Endothelial cell of umbilical vein (primary cell): ENCODE measurements around the gene HIVEP1. TPM values are rescaled to one million over a fixed set of nuclear protein-coding genes. Genes with fewer than 3 reads are reported as not detected.

Experiments
- BruUV-seq: library from RNA; stranded (reverse); fragments of 400-500 nt; replicated peaks from 2 replicates; lab custom pipeline; 2021; lab: Mats Ljungman, UMichigan
- CTCF ChIA-PET: fragments of 300-600, 350-600 bp; sonication (Branson Sonifier 250); formaldehyde crosslinking; loops from one replicate; lab custom pipeline; 2021; ENCODE audit warnings: antibody characterized with exemption, inconsistent platforms; lab: Charles Lee
- POLR2A ChIA-PET: fragments of 300-600, 350-600 bp; sonication (Branson Sonifier 250); formaldehyde crosslinking; loops from one replicate; lab custom pipeline; 2021; ENCODE audit warnings: antibody characterized with exemption, inconsistent platforms; lab: Charles Lee
- DNase-seq: peaks from one replicate; pipeline ENCODE4 v3.0.0-alpha.2; 2011; ENCODE audit warnings: low read depth, low spot score
- FAIRE-seq: peaks from 2 replicates; lab custom pipeline; 2011; peaks lifted over from hg19 to GRCh38; lab: Jason Lieb, UNC
- H2AFZ ChIP-seq: 2 replicates; pipeline ENCODE4 v1.6.0; 2012; ENCODE audit warnings: low read depth, low read length, control low read depth, inconsistent platforms
- H3K27ac ChIP-seq: 2 replicates; pipeline ENCODE4 v1.5.1; 2011; ENCODE audit warnings: low read depth, mild to moderate bottlenecking, control low read depth, low read length, moderate library complexity; ENCODE audit not compliant: insufficient read depth
- H3K27me3 ChIP-seq, 2 experiments: 2 replicates each; pipeline versions ENCODE4 v1.6.0 to v1.6.1; 2011; ENCODE audit warnings: low read length in 2 of 2, mixed read lengths in 1 of 2; ENCODE audit not compliant: control insufficient read depth in 2 of 2, insufficient read depth in 2 of 2
- H3K36me3 ChIP-seq, 2 experiments: 2 replicates in 1 of 2; 3 replicates in 1 of 2; pipeline ENCODE4 v1.5.1; 2011; ENCODE audit warnings: low read length in 2 of 2, mild to moderate bottlenecking in 1 of 2, moderate library complexity in 1 of 2; ENCODE audit not compliant: control insufficient read depth in 2 of 2, insufficient read depth in 2 of 2; ENCODE audit errors: extremely low read depth in 1 of 2
- H3K4me1 ChIP-seq: 3 replicates; pipeline ENCODE4 v1.5.1; 2011; ENCODE audit warnings: mild to moderate bottlenecking, low read length; ENCODE audit not compliant: control insufficient read depth, insufficient read depth; ENCODE audit errors: extremely low read depth
- H3K4me2 ChIP-seq: 2 replicates; pipeline ENCODE4 v1.6.1; 2011; ENCODE audit warnings: low read length, control low read depth, mixed read lengths; ENCODE audit not compliant: insufficient read depth
- H3K4me3 ChIP-seq, 3 experiments: fragments of 200-600 bp in 1 of 3; sonication (generic), shearing (Covaris generic) in 1 of 3; replicated peaks in 1 of 3; 2 replicates each; pipeline ENCODE4 v1.5.1; 2011 to 2016; ENCODE audit warnings: control low read depth in 3 of 3, low read length in 3 of 3, mild to moderate bottlenecking in 2 of 3, inconsistent platforms in 1 of 3, low read depth in 1 of 3, moderate library complexity in 1 of 3; ENCODE audit not compliant: insufficient read depth in 1 of 3
- H3K79me2 ChIP-seq: 2 replicates; pipeline ENCODE4 v1.6.0; 2012; ENCODE audit warnings: low read length, inconsistent platforms; ENCODE audit not compliant: control insufficient read depth, insufficient read depth
- H3K9ac ChIP-seq: replicated peaks from 2 replicates; pipeline ENCODE3; 2011; ENCODE audit warnings: low read length, control low read depth; ENCODE audit not compliant: insufficient read depth; ENCODE audit errors: extremely low read depth
- H3K9me1 ChIP-seq: replicated peaks from 3 replicates; pipeline ENCODE4 v1.6.0; 2011; ENCODE audit warnings: mild to moderate bottlenecking, low read length; ENCODE audit not compliant: control insufficient read depth, insufficient read depth; ENCODE audit errors: extremely low read depth
- H3K9me3 ChIP-seq: replicated peaks from 2 replicates; pipeline ENCODE4 v1.5.1; 2012; ENCODE audit warnings: low read length, inconsistent platforms; ENCODE audit not compliant: control insufficient read depth, insufficient read depth
- H4K20me1 ChIP-seq: replicated peaks from 2 replicates; pipeline ENCODE3; 2011; ENCODE audit warnings: mild to moderate bottlenecking, low read length; ENCODE audit not compliant: control insufficient read depth, insufficient read depth; ENCODE audit errors: extremely low read depth
- CTCF ChIP-seq, 2 donors: IDR thresholded peaks; 1 replicate in 1 of 2; 2 replicates in 1 of 2; pipeline ENCODE4 v1.5.1; 2011; ENCODE audit warnings: low read length in 2 of 2, mild to moderate bottlenecking in 2 of 2, moderate library complexity in 2 of 2, control low read depth in 1 of 2, inconsistent platforms in 1 of 2, low read depth in 1 of 2; ENCODE audit not compliant: insufficient read depth in 1 of 2; ENCODE audit errors: extremely low read depth in 1 of 2
- EZH2 ChIP-seq: IDR thresholded peaks from 2 replicates; pipeline ENCODE4 v1.6.1; 2012; ENCODE audit warnings: borderline replicate concordance, low read depth, mild to moderate bottlenecking, moderate library complexity, low read length, inconsistent platforms; ENCODE audit not compliant: severe bottlenecking
- FOS ChIP-seq: IDR thresholded peaks from 2 replicates; pipeline ENCODE4 v1.6.1; 2011; ENCODE audit warnings: mild to moderate bottlenecking, low read length, moderate library complexity, borderline replicate concordance; ENCODE audit not compliant: insufficient read depth
- GATA2 ChIP-seq: IDR thresholded peaks from 2 replicates; pipeline ENCODE4 v1.7.0; 2011; ENCODE audit warnings: low read depth, mild to moderate bottlenecking, moderate library complexity, mixed read lengths, low read length; ENCODE audit not compliant: insufficient read length, insufficient read depth
- JUN ChIP-seq: IDR thresholded peaks from 2 replicates; pipeline ENCODE4 v1.6.1; 2011; ENCODE audit warnings: borderline replicate concordance, low read depth; ENCODE audit not compliant: insufficient read length, insufficient read depth
- MAX ChIP-seq: IDR thresholded peaks from 2 replicates; pipeline ENCODE4 v1.6.1; 2011; ENCODE audit not compliant: insufficient read depth, insufficient read length
- MYC ChIP-seq: IDR thresholded peaks from one replicate; pipeline ENCODE4 v1.6.1; 2011; ENCODE audit warnings: mild to moderate bottlenecking, low read depth, low read length
- POLR2A ChIP-seq: IDR thresholded peaks from 2 replicates; pipeline ENCODE4 v1.6.1; 2012; ENCODE audit warnings: low read depth, mild to moderate bottlenecking, control low read depth, low read length
- POLR2AphosphoS5 ChIP-seq: IDR thresholded peaks from 2 replicates; pipeline ENCODE4 v1.6.1; 2012; ENCODE audit warnings: low read depth, mild to moderate bottlenecking, control low read depth, low read length, moderate library complexity; ENCODE audit not compliant: insufficient read depth
- dilution Hi-C: fragments of 300-500 bp; cut with MboI; formaldehyde crosslinking; loops from one replicate; pipeline ENCODE4 v1.15.0; 2019; ENCODE audit warnings: low sequenced_read_pairs; ENCODE audit not compliant: extremely low pct_ligation_motif_present
- intact Hi-C: fragments of 100-400 bp; cut with micrococcal nuclease; formaldehyde crosslinking; loops from one replicate; pipeline ENCODE4 v1.10.0; 2022
- polyA plus RNA-seq, 4 experiments: library from polyadenylated mRNA; depleted of rRNA in 3 of 4; stranded (reverse) in 3 of 4; unstranded in 1 of 4; fragments of >200 nt; gene quantifications; 2 replicates each; pipeline versions ENCODE4 v1.2.1 to v1.2.3, GENCODE V29; 2011 to 2012; ENCODE audit warnings: missing spikeins in 1 of 4
- total RNA-seq: library from RNA; stranded (reverse); gene quantifications from 2 replicates; pipeline ENCODE4 v1.2.3, GENCODE V29; 2021

The HIVEP1 gene
- total and polyA plus RNA-seq, 2 donors (not counting 3 experiments of a cell fraction or from before 2014, with no cell fraction given) = 33.5 to 49.2 TPM

- no peak for FAIRE-seq
- BruUV-seq = no TSS peak
- intact Hi-C loops = no loop called here
- Histone ChIP-seq H3K27me3 (peaks cover 0 to 2% of the 10 kb centered on the region in 2 experiments), H3K36me3 (no peaks in the 10 kb centered on the region), H3K9ac (no peak overlapping the region), H3K27ac (no peak overlapping the region), H3K9me3 (no peaks in the 10 kb centered on the region), H3K4me1 (peaks cover 3% of the 10 kb centered on the region), H3K9me1 (no peaks in the 10 kb centered on the region), H2AFZ (no peak overlapping the region), H3K4me2 (no peak overlapping the region), H4K20me1 (no peaks in the 10 kb centered on the region), H3K79me2 (no peaks in the 10 kb centered on the region), H3K4me3 (no peak overlapping the region)
- ChIA-PET CTCF (interaction anchor here (1.1 kb wide), 1 partner anchor 261 kb away, joined by 3 read pairs; no protein-coding TSS in a partner anchor), POLR2A (no interaction called here)
- no peak for DNase-seq
- dilution Hi-C loops = no loop called here
- TF ChIP-seq CTCF (IDR thresholded peaks at IDR 0.05; ENCODE audit: extremely low read depth in 1 of 2, insufficient read depth in 1 of 2, low read depth in 1 of 2, low read length in 2 of 2) = no peak
- no peak for TF ChIP-seq MYC
- TF ChIP-seq JUN = no peak
- no peak for TF ChIP-seq MAX
- no peak for TF ChIP-seq FOS
- no peak for TF ChIP-seq GATA2
- no peak for TF ChIP-seq POLR2AphosphoS5
- TF ChIP-seq EZH2 = no peak
- TF ChIP-seq POLR2A = no peak
These were observed 38.9 kb upstream of the HIVEP1 start for GRCh38 chr6:11973238-11973637.
